ENCODE data around the gene LUC7L3.

DNA sequence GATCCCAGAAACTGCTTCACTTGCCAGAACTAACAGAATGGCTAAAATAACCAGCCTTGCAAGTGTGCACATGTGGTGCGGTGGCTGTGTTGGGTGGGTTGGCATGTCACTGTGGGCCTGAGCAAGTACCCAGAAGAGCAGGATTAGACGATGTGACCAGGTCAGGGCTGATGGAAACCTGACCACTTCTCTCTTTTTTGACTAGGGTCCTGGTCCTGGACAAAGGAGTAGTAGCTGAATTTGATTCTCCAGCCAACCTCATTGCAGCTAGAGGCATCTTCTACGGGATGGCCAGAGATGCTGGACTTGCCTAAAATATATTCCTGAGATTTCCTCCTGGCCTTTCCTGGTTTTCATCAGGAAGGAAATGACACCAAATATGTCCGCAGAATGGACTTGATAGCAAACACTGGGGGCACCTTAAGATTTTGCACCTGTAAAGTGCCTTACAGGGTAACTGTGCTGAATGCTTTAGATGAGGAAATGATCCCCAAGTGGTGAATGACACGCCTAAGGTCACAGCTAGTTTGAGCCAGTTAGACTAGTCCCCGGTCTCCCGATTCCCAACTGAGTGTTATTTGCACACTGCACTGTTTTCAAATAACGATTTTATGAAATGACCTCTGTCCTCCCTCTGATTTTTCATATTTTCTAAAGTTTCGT, 28.4 kb upstream of the LUC7L3 start:
- TF ChIP-seq, protein P1, sequence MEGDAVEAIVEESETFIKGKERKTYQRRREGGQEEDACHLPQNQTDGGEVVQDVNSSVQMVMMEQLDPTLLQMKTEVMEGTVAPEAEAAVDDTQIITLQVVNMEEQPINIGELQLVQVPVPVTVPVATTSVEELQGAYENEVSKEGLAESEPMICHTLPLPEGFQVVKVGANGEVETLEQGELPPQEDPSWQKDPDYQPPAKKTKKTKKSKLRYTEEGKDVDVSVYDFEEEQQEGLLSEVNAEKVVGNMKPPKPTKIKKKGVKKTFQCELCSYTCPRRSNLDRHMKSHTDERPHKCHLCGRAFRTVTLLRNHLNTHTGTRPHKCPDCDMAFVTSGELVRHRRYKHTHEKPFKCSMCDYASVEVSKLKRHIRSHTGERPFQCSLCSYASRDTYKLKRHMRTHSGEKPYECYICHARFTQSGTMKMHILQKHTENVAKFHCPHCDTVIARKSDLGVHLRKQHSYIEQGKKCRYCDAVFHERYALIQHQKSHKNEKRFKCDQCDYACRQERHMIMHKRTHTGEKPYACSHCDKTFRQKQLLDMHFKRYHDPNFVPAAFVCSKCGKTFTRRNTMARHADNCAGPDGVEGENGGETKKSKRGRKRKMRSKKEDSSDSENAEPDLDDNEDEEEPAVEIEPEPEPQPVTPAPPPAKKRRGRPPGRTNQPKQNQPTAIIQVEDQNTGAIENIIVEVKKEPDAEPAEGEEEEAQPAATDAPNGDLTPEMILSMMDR (IDR thresholded peaks at IDR 0.05) = no peak
- no peak for TF ChIP-seq EZH2 (IDR thresholded peaks at IDR 0.05; ENCODE audit: borderline replicate concordance, insufficient read depth, low read depth, low read length, poor library complexity, severe bottlenecking)

Measured in B cell (primary cell).